GM18907 (cell line): ENCODE results near the gene PTPRR.
"Not testable (repeated sequence)": the region's sequence is repeated elsewhere in the genome, so short reads cannot be mapped to it uniquely, and the experiment has no call there.

ENCODE experiments used
- ATAC-seq: cut with Tn5 transposase; IDR thresholded peaks from one replicate; pipeline ENCODE4 v1.9.1; 2021; ENCODE audit warnings: mild to moderate bottlenecking, moderate library complexity; ENCODE audit not compliant: unreplicated experiment

Gene PTPRR

GRCh38 chr12:70754330-70754741 is 166.2 kb downstream of the PTPRR start:
- ATAC-seq = no peak

- ATAC-seq = no peak
Observed at GRCh38 chr12:70752327-70752726, 168.2 kb downstream of the PTPRR start.

GRCh38 chr12:70749931-70750330 is 170.6 kb downstream of the PTPRR start:
- no peak for ATAC-seq

GRCh38 chr12:70748809-70749208 is 171.7 kb downstream of the PTPRR start:
- ATAC-seq = no peak

GRCh38 chr12:70747445-70748260 is 172.9 kb downstream of the PTPRR start:
- ATAC-seq = no peak

- no peak for ATAC-seq
Observed at GRCh38 chr12:70745048-70745447, 175.5 kb downstream of the PTPRR start.

- ATAC-seq = no peak
Observed at GRCh38 chr12:70744178-70744577, 176.4 kb downstream of the PTPRR start.

GRCh38 chr12:70741256-70741655 is 179.3 kb downstream of the PTPRR start:
- no peak for ATAC-seq

GRCh38 chr12:70739756-70740155 is 180.8 kb downstream of the PTPRR start:
- no peak for ATAC-seq

GRCh38 chr12:70736351-70737133 is 184.0 kb downstream of the PTPRR start:
- no peak for ATAC-seq

GRCh38 chr12:70735197-70735596 is 185.3 kb downstream of the PTPRR start:
- ATAC-seq = not testable (repeated sequence)

GRCh38 chr12:70733385-70733784 is 187.2 kb downstream of the PTPRR start:
- ATAC-seq = peak; percentile 94

- no peak for ATAC-seq
Observed at GRCh38 chr12:70732287-70732686, 188.3 kb downstream of the PTPRR start.

- ATAC-seq = no peak
Observed at GRCh38 chr12:70730675-70731180, 189.8 kb downstream of the PTPRR start.

GRCh38 chr12:70724444-70724843 is 196.1 kb downstream of the PTPRR start:
- ATAC-seq = peak; percentile 56

GRCh38 chr12:70722584-70723343 is 197.8 kb downstream of the PTPRR start:
- no peak for ATAC-seq

GRCh38 chr12:70721656-70722357 is 198.7 kb downstream of the PTPRR start:
- ATAC-seq = no peak

- ATAC-seq = no peak
Observed at GRCh38 chr12:70721216-70721615, 199.3 kb downstream of the PTPRR start.

GRCh38 chr12:70719672-70720420 is 200.7 kb downstream of the PTPRR start:
- no peak for ATAC-seq

GRCh38 chr12:70719071-70719470 is 201.5 kb downstream of the PTPRR start:
- no peak for ATAC-seq
